GM23338 (cell line): ENCODE data around the gene ABCC1.

Source experiments
- CTCF ChIP-seq, 2 experiments: fragments of 200-600 bp in 1 of 2; sonication (generic) in 1 of 2; conservative IDR thresholded peaks; 2 replicates each; pipeline versions ENCODE4 v1.5.1 to v1.6.1; 2016 to 2017; ENCODE audit warnings: antibody characterized with exemption in 2 of 2, low read depth in 2 of 2, mild to moderate bottlenecking in 2 of 2, moderate library complexity in 1 of 2
- EZH2 ChIP-seq: fragments of 200-600 bp; sonication (generic); IDR thresholded peaks from one replicate; pipeline ENCODE4 v1.8.0; 2017; ENCODE audit warnings: antibody characterized with exemption, mild to moderate bottlenecking, low read depth; ENCODE audit not compliant: unreplicated experiment
- EZH2phosphoT487 ChIP-seq: fragments of 200-600 bp; sonication (generic); IDR thresholded peaks from one replicate; pipeline ENCODE4 v1.8.1; 2018; ENCODE audit warnings: antibody characterized with exemption; ENCODE audit not compliant: unreplicated experiment
- NANOG ChIP-seq: IDR thresholded peaks from 2 replicates; pipeline ENCODE4 v1.6.1; 2016; ENCODE audit warnings: antibody characterized with exemption, borderline replicate concordance
- POLR2AphosphoS5 ChIP-seq: IDR thresholded peaks from 2 replicates; pipeline ENCODE4 v1.6.1; 2016; ENCODE audit warnings: antibody characterized with exemption, low read depth

DNA sequence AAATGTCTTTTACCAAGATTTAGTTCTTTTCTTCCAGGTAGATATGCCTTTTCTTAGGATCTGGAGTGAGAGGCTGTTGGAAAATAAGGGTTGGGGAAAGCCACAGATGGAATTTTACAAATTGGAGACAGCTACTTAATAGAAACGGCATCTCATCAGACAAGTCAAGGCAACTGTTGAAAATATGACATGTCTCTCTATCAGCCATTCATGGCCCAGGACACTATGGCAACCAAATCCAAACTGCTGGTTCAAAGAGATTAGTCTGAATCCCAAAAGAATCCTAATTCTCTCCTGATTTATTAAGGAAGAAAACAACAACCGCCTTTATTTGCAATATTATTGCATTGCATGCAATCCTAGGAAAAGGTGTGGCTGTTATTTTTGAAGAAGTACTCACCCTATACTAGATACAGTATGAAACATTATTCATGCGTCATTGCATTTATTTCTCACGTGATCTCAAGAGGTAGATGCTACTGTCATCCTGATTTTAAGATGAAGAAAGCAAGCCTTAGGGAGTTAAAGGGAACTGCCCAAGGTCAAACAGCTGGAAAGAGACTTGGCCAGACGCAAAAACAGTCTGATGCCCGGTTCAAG lies 48.4 kb upstream of the ABCC1 start:
- TF ChIP-seq EZH2phosphoT487 (no peak), CTCF (conservative IDR thresholded peaks at IDR 0.05; ENCODE audit: low read depth in 2 of 2) (no peak), NANOG (no peak), POLR2AphosphoS5 (no peak), EZH2 (no peak)
